KOPT-K1 (cell line): Measurements from ENCODE around the gene GADD45G.

ENCODE experiments used
- H3K27ac ChIP-seq: fragments of 200-600 bp; sonication (generic); 2 replicates; pipeline ENCODE4 v1.5.1; 2016; ENCODE audit warnings: antibody characterized with exemption, mild to moderate bottlenecking, low read depth, low read length; ENCODE audit not compliant: poor library complexity, severe bottlenecking
- H3K36me3 ChIP-seq: fragments of 200-600 bp; sonication (generic); 2 replicates; pipeline ENCODE4 v1.5.1; 2017; ENCODE audit warnings: antibody characterized with exemption, mild to moderate bottlenecking, low read length, moderate library complexity; ENCODE audit not compliant: insufficient read depth
- H3K9me3 ChIP-seq: fragments of 200-600 bp; sonication (generic); 2 replicates; pipeline ENCODE4 v1.5.1; 2017; ENCODE audit warnings: antibody characterized with exemption, low read length, mild to moderate bottlenecking; ENCODE audit not compliant: insufficient read depth, poor library complexity, severe bottlenecking

Gene GADD45G

DNA sequence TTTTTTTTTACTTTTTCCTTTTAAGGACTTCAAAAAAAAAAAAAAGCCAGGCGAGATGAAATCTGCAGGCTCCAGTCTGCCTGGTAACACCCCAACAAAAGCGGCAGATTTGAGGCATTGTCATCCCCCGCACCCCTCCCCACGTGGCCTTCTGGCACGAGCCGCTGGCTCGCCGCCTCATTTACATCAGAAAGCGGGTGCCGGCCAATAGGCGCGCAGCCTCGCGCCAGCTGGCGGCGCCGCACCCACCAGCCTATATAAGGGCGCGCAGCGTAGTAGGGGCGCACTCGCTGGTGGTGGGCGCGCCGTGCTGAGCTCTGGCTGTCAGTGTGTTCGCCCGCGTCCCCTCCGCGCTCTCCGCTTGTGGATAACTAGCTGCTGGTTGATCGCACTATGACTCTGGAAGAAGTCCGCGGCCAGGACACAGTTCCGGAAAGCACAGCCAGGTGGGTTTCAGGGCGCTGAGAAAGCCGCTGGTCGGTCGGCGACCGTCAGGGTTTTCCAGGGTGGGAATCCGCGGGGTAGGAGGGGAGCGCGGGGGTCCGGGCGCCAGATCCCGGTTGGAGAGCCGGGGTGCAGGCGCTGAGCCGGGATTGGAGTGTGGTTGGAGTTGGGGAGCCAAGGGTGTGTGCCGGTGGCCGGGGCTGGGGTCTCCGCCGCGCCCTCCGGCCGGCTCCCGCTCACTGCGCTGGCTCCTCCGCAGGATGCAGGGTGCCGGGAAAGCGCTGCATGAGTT, at the start of gene GADD45G:
TSS of gene GADD45G (plus strand) at position 284 of the 736 bp plus-strand sequence. CDS start at position 394, 110 bp downstream.
- H3K27ac ChIP-seq: no peak within 1 kb of the TSS
- H3K36me3 ChIP-seq: no peaks in the 10 kb centered on the region
- H3K9me3 ChIP-seq: no peaks in the 10 kb centered on the region

GRCh38 chr9:89555036-89555415, 49.8 kb upstream of the GADD45G start:
- peak overlapping the region; percentile 54 for H3K27ac ChIP-seq
- H3K36me3 ChIP-seq: no peaks in the 10 kb centered on the region
- H3K9me3 ChIP-seq: no peaks in the 10 kb centered on the region

GRCh38 chr9:89555451-89556375, 49.1 kb upstream of the GADD45G start:
- H3K9me3 ChIP-seq: no peaks in the 10 kb centered on the region
- H3K27ac ChIP-seq: peak overlapping the region; percentile 54
- H3K36me3 ChIP-seq: no peaks in the 10 kb centered on the region

- Histone ChIP-seq H3K9me3 (no peaks in the 10 kb centered on the region), H3K36me3 (no peaks in the 10 kb centered on the region), H3K27ac (no peak overlapping the region)
These were observed 46.5 kb upstream of the GADD45G start for GRCh38 chr9:89558196-89558899.

- no peaks in the 10 kb centered on the region for H3K36me3 ChIP-seq
- H3K27ac ChIP-seq: no peak overlapping the region
- no peaks in the 10 kb centered on the region for H3K9me3 ChIP-seq
These were observed 45.9 kb upstream of the GADD45G start for GRCh38 chr9:89558948-89559347.

- no peaks in the 10 kb centered on the region for H3K36me3 ChIP-seq
- no peaks in the 10 kb centered on the region for H3K9me3 ChIP-seq
- H3K27ac ChIP-seq: no peak overlapping the region
These were observed 42.5 kb upstream of the GADD45G start for GRCh38 chr9:89562186-89562814.

GRCh38 chr9:89563571-89564345, 41.1 kb upstream of the GADD45G start:
- Histone ChIP-seq H3K9me3 (peaks cover 4% of the 10 kb centered on the region), H3K36me3 (no peaks in the 10 kb centered on the region), H3K27ac (no peak overlapping the region)

DNA sequence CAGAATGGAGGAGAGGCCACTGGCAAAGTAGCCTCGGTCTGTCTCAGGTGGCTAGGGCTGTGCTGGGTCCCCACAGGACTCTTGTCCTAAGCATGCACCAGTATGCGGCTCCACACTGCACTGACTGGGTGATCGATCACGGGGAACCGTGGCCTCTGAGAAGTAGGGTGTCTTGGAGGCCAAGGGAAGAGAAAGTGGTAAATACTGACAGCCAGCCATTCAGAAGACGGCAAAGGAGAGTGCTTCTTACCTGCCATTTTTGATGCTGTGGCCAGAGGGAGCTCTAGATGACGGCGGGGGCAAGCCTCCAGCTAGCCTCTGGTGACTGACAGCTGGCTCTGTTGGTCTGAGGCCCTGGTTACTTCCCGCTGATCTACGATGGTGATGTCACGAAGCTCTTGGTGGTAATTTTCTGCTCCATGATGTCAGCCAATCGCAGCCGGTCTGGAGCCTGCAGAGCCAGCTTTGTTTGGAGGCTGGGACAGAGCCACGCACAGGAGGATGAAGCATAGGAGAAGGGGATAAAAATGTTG, 40.4 kb upstream of the GADD45G start:
- H3K36me3 ChIP-seq: no peaks in the 10 kb centered on the region
- H3K9me3 ChIP-seq: peaks cover 4% of the 10 kb centered on the region
- H3K27ac ChIP-seq: no peak overlapping the region

DNA sequence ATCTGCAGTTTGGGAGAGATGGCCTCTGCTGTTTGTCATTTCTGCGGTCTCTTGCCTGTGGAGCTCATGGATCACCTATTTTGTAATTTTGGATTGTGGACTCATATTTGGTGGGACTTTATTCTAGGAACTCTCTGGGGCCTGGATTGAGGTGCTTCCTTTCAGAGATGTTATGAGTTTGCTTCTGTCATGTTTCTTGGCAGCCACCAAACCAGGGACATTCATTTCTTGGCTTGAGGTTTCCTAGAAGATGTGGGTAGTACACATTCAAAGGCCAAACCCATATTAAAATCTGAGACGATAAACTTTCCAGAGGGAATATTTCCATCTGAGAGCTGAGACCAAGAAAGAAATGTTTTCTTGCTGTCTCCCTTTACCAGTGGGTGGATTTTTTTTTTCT, 37.2 kb upstream of the GADD45G start:
- H3K27ac ChIP-seq: no peak overlapping the region
- peaks cover 4% of the 10 kb centered on the region for H3K9me3 ChIP-seq
- no peaks in the 10 kb centered on the region for H3K36me3 ChIP-seq

- Histone ChIP-seq H3K27ac (no peak overlapping the region), H3K9me3 (peaks cover 4% of the 10 kb centered on the region), H3K36me3 (no peaks in the 10 kb centered on the region)
These were observed 30.5 kb upstream of the GADD45G start for GRCh38 chr9:89574309-89574708.

DNA sequence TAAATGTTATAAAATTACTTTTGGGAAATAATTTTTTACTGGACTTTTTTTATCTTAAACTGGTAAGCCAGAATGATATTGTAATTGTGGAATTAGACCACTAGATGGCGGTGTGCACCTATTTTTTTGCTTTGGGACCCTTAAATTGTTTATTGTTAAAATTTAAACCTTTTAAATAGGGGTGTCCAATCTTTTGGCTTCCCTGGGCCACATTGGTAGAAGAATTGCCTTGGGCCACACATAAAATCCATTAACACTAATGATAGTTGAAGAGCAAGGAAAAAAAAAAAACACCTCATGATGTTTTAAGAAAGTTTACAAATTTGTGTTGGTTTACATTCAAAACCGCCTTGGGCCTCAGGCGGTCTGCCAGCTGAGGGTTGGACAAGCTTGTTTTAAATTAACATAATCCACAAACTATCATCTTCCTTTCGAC, 28.4 kb upstream of the GADD45G start:
- H3K36me3 ChIP-seq: no peaks in the 10 kb centered on the region
- no peak overlapping the region for H3K27ac ChIP-seq
- H3K9me3 ChIP-seq: peaks cover 4% of the 10 kb centered on the region

DNA sequence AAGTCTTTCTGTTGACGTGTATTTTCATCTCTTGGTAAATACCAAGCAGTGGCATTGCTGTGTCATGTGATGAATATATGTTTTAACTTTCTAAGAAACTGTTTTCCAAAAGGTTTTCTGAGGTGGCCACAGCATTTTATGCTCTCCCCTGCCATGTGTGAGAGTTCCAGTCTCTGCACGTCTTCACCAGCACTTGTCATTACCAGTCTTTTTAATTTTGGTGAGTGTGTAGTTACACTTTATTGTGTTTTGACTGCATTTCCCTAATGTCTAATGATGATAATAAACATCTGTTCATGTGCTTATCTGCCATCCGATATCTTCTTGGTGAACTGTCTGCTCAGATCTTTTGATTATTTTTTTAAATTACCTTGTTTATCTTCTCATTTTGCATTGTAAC, 27.4 kb upstream of the GADD45G start:
- Histone ChIP-seq H3K27ac (no peak overlapping the region), H3K36me3 (no peaks in the 10 kb centered on the region), H3K9me3 (peaks cover 4% of the 10 kb centered on the region)

GRCh38 chr9:89579741-89580385, 24.9 kb upstream of the GADD45G start:
- no peak overlapping the region for H3K27ac ChIP-seq
- H3K9me3 ChIP-seq: peaks cover 10% of the 10 kb centered on the region

More at GRCh38 chr9:89579741-89580385, 24.9 kb upstream of the GADD45G start:
- H3K36me3 ChIP-seq: no peaks in the 10 kb centered on the region
